Endothelial cell of umbilical vein (primary cell): Measurements from ENCODE around the gene KRT1. TPM values are rescaled to one million over a fixed set of nuclear protein-coding genes. Genes with fewer than 3 reads are reported as not detected.

ENCODE experiments used
- BruUV-seq: library from RNA; stranded (reverse); fragments of 400-500 nt; replicated peaks from 2 replicates; lab custom pipeline; 2021; lab: Mats Ljungman, UMichigan
- CTCF ChIA-PET: fragments of 300-600, 350-600 bp; sonication (Branson Sonifier 250); formaldehyde crosslinking; loops from one replicate; lab custom pipeline; 2021; ENCODE audit warnings: antibody characterized with exemption, inconsistent platforms; lab: Charles Lee
- POLR2A ChIA-PET: fragments of 300-600, 350-600 bp; sonication (Branson Sonifier 250); formaldehyde crosslinking; loops from one replicate; lab custom pipeline; 2021; ENCODE audit warnings: antibody characterized with exemption, inconsistent platforms; lab: Charles Lee
- DNase-seq: peaks from one replicate; pipeline ENCODE4 v3.0.0-alpha.2; 2011; ENCODE audit warnings: low read depth, low spot score
- FAIRE-seq: peaks from 2 replicates; lab custom pipeline; 2011; peaks lifted over from hg19 to GRCh38; lab: Jason Lieb, UNC
- H2AFZ ChIP-seq: 2 replicates; pipeline ENCODE4 v1.6.0; 2012; ENCODE audit warnings: low read depth, low read length, control low read depth, inconsistent platforms
- H3K27ac ChIP-seq: 2 replicates; pipeline ENCODE4 v1.5.1; 2011; ENCODE audit warnings: low read depth, mild to moderate bottlenecking, control low read depth, low read length, moderate library complexity; ENCODE audit not compliant: insufficient read depth
- H3K27me3 ChIP-seq, 2 experiments: 2 replicates each; pipeline versions ENCODE4 v1.6.0 to v1.6.1; 2011; ENCODE audit warnings: low read length in 2 of 2, mixed read lengths in 1 of 2; ENCODE audit not compliant: control insufficient read depth in 2 of 2, insufficient read depth in 2 of 2
- H3K36me3 ChIP-seq, 2 experiments: 2 replicates in 1 of 2; 3 replicates in 1 of 2; pipeline ENCODE4 v1.5.1; 2011; ENCODE audit warnings: low read length in 2 of 2, mild to moderate bottlenecking in 1 of 2, moderate library complexity in 1 of 2; ENCODE audit not compliant: control insufficient read depth in 2 of 2, insufficient read depth in 2 of 2; ENCODE audit errors: extremely low read depth in 1 of 2
- H3K4me1 ChIP-seq: 3 replicates; pipeline ENCODE4 v1.5.1; 2011; ENCODE audit warnings: mild to moderate bottlenecking, low read length; ENCODE audit not compliant: control insufficient read depth, insufficient read depth; ENCODE audit errors: extremely low read depth
- H3K4me2 ChIP-seq: 2 replicates; pipeline ENCODE4 v1.6.1; 2011; ENCODE audit warnings: low read length, control low read depth, mixed read lengths; ENCODE audit not compliant: insufficient read depth
- H3K4me3 ChIP-seq, 3 experiments: fragments of 200-600 bp in 1 of 3; sonication (generic), shearing (Covaris generic) in 1 of 3; replicated peaks in 1 of 3; 2 replicates each; pipeline ENCODE4 v1.5.1; 2011 to 2016; ENCODE audit warnings: control low read depth in 3 of 3, low read length in 3 of 3, mild to moderate bottlenecking in 2 of 3, inconsistent platforms in 1 of 3, low read depth in 1 of 3, moderate library complexity in 1 of 3; ENCODE audit not compliant: insufficient read depth in 1 of 3
- H3K79me2 ChIP-seq: 2 replicates; pipeline ENCODE4 v1.6.0; 2012; ENCODE audit warnings: low read length, inconsistent platforms; ENCODE audit not compliant: control insufficient read depth, insufficient read depth
- H3K9ac ChIP-seq: replicated peaks from 2 replicates; pipeline ENCODE3; 2011; ENCODE audit warnings: low read length, control low read depth; ENCODE audit not compliant: insufficient read depth; ENCODE audit errors: extremely low read depth
- H3K9me1 ChIP-seq: replicated peaks from 3 replicates; pipeline ENCODE4 v1.6.0; 2011; ENCODE audit warnings: mild to moderate bottlenecking, low read length; ENCODE audit not compliant: control insufficient read depth, insufficient read depth; ENCODE audit errors: extremely low read depth
- H3K9me3 ChIP-seq: replicated peaks from 2 replicates; pipeline ENCODE4 v1.5.1; 2012; ENCODE audit warnings: low read length, inconsistent platforms; ENCODE audit not compliant: control insufficient read depth, insufficient read depth
- H4K20me1 ChIP-seq: replicated peaks from 2 replicates; pipeline ENCODE3; 2011; ENCODE audit warnings: mild to moderate bottlenecking, low read length; ENCODE audit not compliant: control insufficient read depth, insufficient read depth; ENCODE audit errors: extremely low read depth
- EZH2 ChIP-seq: IDR thresholded peaks from 2 replicates; pipeline ENCODE4 v1.6.1; 2012; ENCODE audit warnings: borderline replicate concordance, low read depth, mild to moderate bottlenecking, moderate library complexity, low read length, inconsistent platforms; ENCODE audit not compliant: severe bottlenecking
- FOS ChIP-seq: IDR thresholded peaks from 2 replicates; pipeline ENCODE4 v1.6.1; 2011; ENCODE audit warnings: mild to moderate bottlenecking, low read length, moderate library complexity, borderline replicate concordance; ENCODE audit not compliant: insufficient read depth
- GATA2 ChIP-seq: IDR thresholded peaks from 2 replicates; pipeline ENCODE4 v1.7.0; 2011; ENCODE audit warnings: low read depth, mild to moderate bottlenecking, moderate library complexity, mixed read lengths, low read length; ENCODE audit not compliant: insufficient read length, insufficient read depth
- JUN ChIP-seq: IDR thresholded peaks from 2 replicates; pipeline ENCODE4 v1.6.1; 2011; ENCODE audit warnings: borderline replicate concordance, low read depth; ENCODE audit not compliant: insufficient read length, insufficient read depth
- MYC ChIP-seq: IDR thresholded peaks from one replicate; pipeline ENCODE4 v1.6.1; 2011; ENCODE audit warnings: mild to moderate bottlenecking, low read depth, low read length
- POLR2A ChIP-seq: IDR thresholded peaks from 2 replicates; pipeline ENCODE4 v1.6.1; 2012; ENCODE audit warnings: low read depth, mild to moderate bottlenecking, control low read depth, low read length
- POLR2AphosphoS5 ChIP-seq: IDR thresholded peaks from 2 replicates; pipeline ENCODE4 v1.6.1; 2012; ENCODE audit warnings: low read depth, mild to moderate bottlenecking, control low read depth, low read length, moderate library complexity; ENCODE audit not compliant: insufficient read depth
- dilution Hi-C: fragments of 300-500 bp; cut with MboI; formaldehyde crosslinking; loops from one replicate; pipeline ENCODE4 v1.15.0; 2019; ENCODE audit warnings: low sequenced_read_pairs; ENCODE audit not compliant: extremely low pct_ligation_motif_present
- intact Hi-C: fragments of 100-400 bp; cut with micrococcal nuclease; formaldehyde crosslinking; loops from one replicate; pipeline ENCODE4 v1.10.0; 2022
- polyA plus RNA-seq, 4 experiments: library from polyadenylated mRNA; depleted of rRNA in 3 of 4; stranded (reverse) in 3 of 4; unstranded in 1 of 4; fragments of >200 nt; gene quantifications; 2 replicates each; pipeline versions ENCODE4 v1.2.1 to v1.2.3, GENCODE V29; 2011 to 2012; ENCODE audit warnings: missing spikeins in 1 of 4
- total RNA-seq: library from RNA; stranded (reverse); gene quantifications from 2 replicates; pipeline ENCODE4 v1.2.3, GENCODE V29; 2021
- TF ChIP-seq, protein P1 (sequence below): IDR thresholded peaks from 2 replicates; pipeline ENCODE4 v1.6.1; 2011; ENCODE audit not compliant: insufficient read depth, insufficient read length
- TF ChIP-seq, protein P2 (sequence below), 2 donors: IDR thresholded peaks; 1 replicate in 1 of 2; 2 replicates in 1 of 2; pipeline ENCODE4 v1.5.1; 2011; ENCODE audit warnings: low read length in 2 of 2, mild to moderate bottlenecking in 2 of 2, moderate library complexity in 2 of 2, control low read depth in 1 of 2, inconsistent platforms in 1 of 2, low read depth in 1 of 2; ENCODE audit not compliant: insufficient read depth in 1 of 2; ENCODE audit errors: extremely low read depth in 1 of 2

Gene KRT1
- total and polyA plus RNA-seq, 2 donors (not counting 3 experiments of a cell fraction or from before 2014, with no cell fraction given): not detected

DNA sequence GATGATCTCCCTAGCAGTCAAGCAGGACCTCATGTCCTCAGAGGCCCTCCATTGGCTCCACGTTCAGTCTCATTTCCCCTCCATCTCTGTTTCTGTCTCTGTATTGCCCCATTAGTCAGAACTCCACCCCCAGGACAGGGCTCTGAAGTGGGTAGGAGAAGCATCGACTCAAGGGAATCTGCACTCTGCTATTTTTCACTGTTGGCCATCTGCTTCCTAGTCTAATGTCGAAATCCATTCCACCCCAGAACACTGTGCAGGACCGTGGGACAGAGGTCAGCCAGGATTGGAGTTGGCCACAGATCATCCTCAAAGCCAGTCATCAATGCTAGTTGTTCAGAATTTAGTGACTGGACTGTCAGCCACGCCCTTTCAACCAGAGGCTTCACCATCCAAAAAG lies 13.1 kb upstream of the KRT1 start:
- no peaks in the 10 kb centered on the region for H3K9me1 ChIP-seq
- ChIA-PET CTCF (interaction anchor here (1.5 kb wide), 1 partner anchor 172 kb away, joined by 9 read pairs; no protein-coding TSS in a partner anchor), POLR2A (no interaction called here)
- no peak overlapping the region for H3K4me3 ChIP-seq
- no peaks in the 10 kb centered on the region for H4K20me1 ChIP-seq
- no peak overlapping the region for H3K4me2 ChIP-seq
- peaks cover 22 to 40% of the 10 kb centered on the region in 2 experiments for H3K27me3 ChIP-seq
- dilution Hi-C loops (no loop called here), intact Hi-C loops (loop anchor here (5.0 to 10.0 kb wide), 2 partner anchors 172 to 289 kb away; no protein-coding TSS in a partner anchor)
- H2AFZ ChIP-seq: no peak overlapping the region
- H3K79me2 ChIP-seq: no peaks in the 10 kb centered on the region
- TF ChIP-seq POLR2AphosphoS5 (no peak), FOS (no peak), GATA2 (no peak), MYC (no peak), POLR2A (no peak), EZH2 (no peak), JUN (no peak)
- TF ChIP-seq, protein P1, sequence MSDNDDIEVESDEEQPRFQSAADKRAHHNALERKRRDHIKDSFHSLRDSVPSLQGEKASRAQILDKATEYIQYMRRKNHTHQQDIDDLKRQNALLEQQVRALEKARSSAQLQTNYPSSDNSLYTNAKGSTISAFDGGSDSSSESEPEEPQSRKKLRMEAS: no peak
- TF ChIP-seq, protein P2, sequence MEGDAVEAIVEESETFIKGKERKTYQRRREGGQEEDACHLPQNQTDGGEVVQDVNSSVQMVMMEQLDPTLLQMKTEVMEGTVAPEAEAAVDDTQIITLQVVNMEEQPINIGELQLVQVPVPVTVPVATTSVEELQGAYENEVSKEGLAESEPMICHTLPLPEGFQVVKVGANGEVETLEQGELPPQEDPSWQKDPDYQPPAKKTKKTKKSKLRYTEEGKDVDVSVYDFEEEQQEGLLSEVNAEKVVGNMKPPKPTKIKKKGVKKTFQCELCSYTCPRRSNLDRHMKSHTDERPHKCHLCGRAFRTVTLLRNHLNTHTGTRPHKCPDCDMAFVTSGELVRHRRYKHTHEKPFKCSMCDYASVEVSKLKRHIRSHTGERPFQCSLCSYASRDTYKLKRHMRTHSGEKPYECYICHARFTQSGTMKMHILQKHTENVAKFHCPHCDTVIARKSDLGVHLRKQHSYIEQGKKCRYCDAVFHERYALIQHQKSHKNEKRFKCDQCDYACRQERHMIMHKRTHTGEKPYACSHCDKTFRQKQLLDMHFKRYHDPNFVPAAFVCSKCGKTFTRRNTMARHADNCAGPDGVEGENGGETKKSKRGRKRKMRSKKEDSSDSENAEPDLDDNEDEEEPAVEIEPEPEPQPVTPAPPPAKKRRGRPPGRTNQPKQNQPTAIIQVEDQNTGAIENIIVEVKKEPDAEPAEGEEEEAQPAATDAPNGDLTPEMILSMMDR (IDR thresholded peaks at IDR 0.05; ENCODE audit: extremely low read depth in 1 of 2, insufficient read depth in 1 of 2, low read depth in 1 of 2, low read length in 2 of 2): no peak
- no peaks in the 10 kb centered on the region for H3K36me3 ChIP-seq
- H3K9ac ChIP-seq: no peak overlapping the region
- DNase-seq (no peak), FAIRE-seq (no peak)
- H3K4me1 ChIP-seq: no peaks in the 10 kb centered on the region
- no peaks in the 10 kb centered on the region for H3K9me3 ChIP-seq
- no peak overlapping the region for H3K27ac ChIP-seq
- no TSS peak for BruUV-seq
